SK-N-SH treated with all-trans-retinoic acid at 6 μM for 48 hours (cell line): ENCODE measurements around the gene ZCCHC7.

Experiments
- ESRRG ChIP-seq: fragments of 250-450 bp; sonication (Bioruptor Pico); IDR thresholded peaks from 2 replicates; pipeline ENCODE4 v1.6.1; 2021; ENCODE audit warnings: mild to moderate bottlenecking
- PATZ1 ChIP-seq: fragments of 250-450 bp; sonication (Bioruptor Pico); IDR thresholded peaks from 2 replicates; pipeline ENCODE4 v1.8.0; 2020; ENCODE audit warnings: mild to moderate bottlenecking, moderate library complexity, borderline replicate concordance
- RARB ChIP-seq: fragments of 250-450 bp; sonication (Bioruptor Pico); IDR thresholded peaks from 2 replicates; pipeline ENCODE4 v1.8.0; 2021; ENCODE audit warnings: mild to moderate bottlenecking, moderate library complexity
- SNAI2 ChIP-seq: fragments of 250-450 bp; sonication (Bioruptor Pico); IDR thresholded peaks from 2 replicates; pipeline ENCODE4 v1.5.0; 2020; ENCODE audit warnings: mild to moderate bottlenecking, moderate library complexity
- TF ChIP-seq, protein P1 (sequence below): fragments of 250-450 bp; sonication (Bioruptor Pico); IDR thresholded peaks from 2 replicates; pipeline ENCODE4 v1.5.1; 2021; ENCODE audit warnings: mild to moderate bottlenecking, moderate library complexity

DNA sequence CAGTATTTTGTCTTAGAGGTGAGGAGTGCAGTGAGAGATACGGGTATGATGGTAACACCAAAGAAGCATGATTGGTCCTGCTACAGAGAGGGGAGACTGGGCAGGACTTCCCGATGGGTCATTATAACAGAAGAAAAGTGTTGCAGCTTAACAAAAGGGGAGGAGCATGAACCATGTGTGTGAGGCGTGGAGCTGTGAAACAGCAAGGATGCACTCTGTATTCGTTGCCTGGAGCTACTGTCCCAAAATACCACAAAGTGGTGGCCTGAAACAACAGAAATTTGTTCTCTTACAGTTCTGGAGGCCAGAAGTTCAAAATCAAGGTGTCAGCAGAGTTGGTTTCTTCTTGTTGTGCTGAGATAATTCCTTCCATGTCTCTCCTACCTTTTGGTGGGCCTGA is 242.8 kb downstream of the ZCCHC7 start:
- TF ChIP-seq ESRRG (CRISPR knock-in tag) = no peak
- TF ChIP-seq, protein P1, sequence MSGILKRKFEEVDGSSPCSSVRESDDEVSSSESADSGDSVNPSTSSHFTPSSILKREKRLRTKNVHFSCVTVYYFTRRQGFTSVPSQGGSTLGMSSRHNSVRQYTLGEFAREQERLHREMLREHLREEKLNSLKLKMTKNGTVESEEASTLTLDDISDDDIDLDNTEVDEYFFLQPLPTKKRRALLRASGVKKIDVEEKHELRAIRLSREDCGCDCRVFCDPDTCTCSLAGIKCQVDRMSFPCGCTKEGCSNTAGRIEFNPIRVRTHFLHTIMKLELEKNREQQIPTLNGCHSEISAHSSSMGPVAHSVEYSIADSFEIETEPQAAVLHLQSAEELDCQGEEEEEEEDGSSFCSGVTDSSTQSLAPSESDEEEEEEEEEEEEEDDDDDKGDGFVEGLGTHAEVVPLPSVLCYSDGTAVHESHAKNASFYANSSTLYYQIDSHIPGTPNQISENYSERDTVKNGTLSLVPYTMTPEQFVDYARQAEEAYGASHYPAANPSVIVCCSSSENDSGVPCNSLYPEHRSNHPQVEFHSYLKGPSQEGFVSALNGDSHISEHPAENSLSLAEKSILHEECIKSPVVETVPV (CRISPR knock-in tag) = no peak
- TF ChIP-seq RARB = no peak
- no peak for TF ChIP-seq PATZ1
- TF ChIP-seq SNAI2 (CRISPR knock-in tag) = no peak
